ENCODE data around the gene FIGN. TPM values are rescaled to one million over a fixed set of nuclear protein-coding genes. Genes with fewer than 3 reads are reported as not detected.
A peak's percentile ranks its signal among the peaks of the same experiment; 100 is the strongest.

FIGN gene
- total RNA-seq, 1 experiment from 2014 or later = 14.6 TPM

DNA sequence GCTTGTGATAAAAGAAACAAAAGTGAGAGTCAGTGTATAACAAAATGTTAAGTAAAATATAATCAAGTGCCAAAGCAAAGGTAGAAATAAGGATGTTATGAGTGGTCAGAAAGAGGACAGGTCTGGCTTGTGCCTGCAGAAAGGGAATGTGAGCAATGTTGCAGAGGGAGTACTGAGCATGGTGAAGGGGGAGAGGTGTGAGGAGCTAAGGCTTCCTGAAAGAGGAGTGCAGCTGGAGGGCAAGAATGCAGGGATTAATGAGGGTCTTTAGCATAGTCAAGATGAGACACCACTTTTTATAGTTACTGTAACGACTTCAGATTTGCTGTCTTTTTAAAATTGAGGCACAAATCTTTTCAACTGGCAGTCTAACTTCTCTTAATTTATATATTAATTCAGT, 22.0 kb upstream of the FIGN start:
- Histone ChIP-seq H4K20me1 (ENCODE audit: control insufficient read depth, insufficient read depth, insufficient read length) (no peaks in the 10 kb centered on the region), H2BK120ac (ENCODE audit: low read depth, low read length, poor library complexity, severe bottlenecking) (no peak overlapping the region), H3K23me2 (ENCODE audit: insufficient read length, low read depth, low read length, poor library complexity, severe bottlenecking) (no peaks in the 10 kb centered on the region), H3K9ac (ENCODE audit: extremely low read depth, insufficient read length, low read length) (no peak overlapping the region), H3K9me3 (ENCODE audit: control insufficient read depth, low read depth, low read length) (no peaks in the 10 kb centered on the region), H3K4ac (ENCODE audit: low read depth, low read length) (no peak overlapping the region), H2AFZ (ENCODE audit: low read length) (no peak overlapping the region), H2AK5ac (ENCODE audit: insufficient read length, low read length) (no peak overlapping the region), H4K8ac (replicated peaks; ENCODE audit: insufficient read length, low read depth, low read length) (no peak overlapping the region), H3K14ac (ENCODE audit: insufficient read depth, low read length) (no peak overlapping the region), H3K4me1 (ENCODE audit: insufficient read depth, low read length) (no peaks in the 10 kb centered on the region), H3K79me2 (ENCODE audit: insufficient read depth, low read length) (no peaks in the 10 kb centered on the region), H2BK15ac (ENCODE audit: low read depth, low read length) (no peak overlapping the region), H4K91ac (ENCODE audit: insufficient read length, low read depth, low read length) (no peak overlapping the region), H3K27me3 (ENCODE audit: insufficient read depth, low read length) (no peaks in the 10 kb centered on the region), H3K79me1 (ENCODE audit: insufficient read depth, low read depth, low read length, poor library complexity, severe bottlenecking) (no peaks in the 10 kb centered on the region), H2BK5ac (ENCODE audit: insufficient read length, low read length) (no peak overlapping the region), H3K23ac (ENCODE audit: insufficient read length, low read depth, low read length) (no peak overlapping the region), H3K56ac (ENCODE audit: insufficient read length, low read depth, low read length) (no peak overlapping the region), H2BK20ac (ENCODE audit: low read depth, low read length, poor library complexity, severe bottlenecking) (no peak overlapping the region), H3T11ph (ENCODE audit: low read length) (no peak overlapping the region), H3K4me2 (ENCODE audit: insufficient read depth, insufficient read length, low read length) (no peak overlapping the region), H3K18ac (ENCODE audit: insufficient read length, low read depth, low read length) (no peak overlapping the region), H2BK12ac (ENCODE audit: insufficient read length, low read depth, low read length) (no peak overlapping the region), H3K27ac (ENCODE audit: insufficient read length, low read depth, low read length) (no peak overlapping the region), H4K5ac (ENCODE audit: insufficient read length, low read depth, low read length) (no peak overlapping the region)
- 0 out of 7 replicates have a peak overlapping the region, but pooled peaks of 1 of the 3 experiments have one; percentile 6 for H3K27ac Mint-ChIP-seq
- H3K36me3 Mint-ChIP-seq (ENCODE audit: insufficient read depth in 1 of 3, low read depth in 3 of 3) = no peaks in the 10 kb centered on the region
- no CpG with 5 or more reads among the region's 1 CpG for WGBS (ENCODE audit: extremely low coverage, insufficient read length, low lambda C conversion rate)
- peaks cover 5 to 9% of the 10 kb centered on the region in 2 experiments for H3K4me1 Mint-ChIP-seq
- peak; percentile 44 for DNase-seq
- no peak overlapping the region for H3K4me3 Mint-ChIP-seq
- TF ChIP-seq, protein P1, sequence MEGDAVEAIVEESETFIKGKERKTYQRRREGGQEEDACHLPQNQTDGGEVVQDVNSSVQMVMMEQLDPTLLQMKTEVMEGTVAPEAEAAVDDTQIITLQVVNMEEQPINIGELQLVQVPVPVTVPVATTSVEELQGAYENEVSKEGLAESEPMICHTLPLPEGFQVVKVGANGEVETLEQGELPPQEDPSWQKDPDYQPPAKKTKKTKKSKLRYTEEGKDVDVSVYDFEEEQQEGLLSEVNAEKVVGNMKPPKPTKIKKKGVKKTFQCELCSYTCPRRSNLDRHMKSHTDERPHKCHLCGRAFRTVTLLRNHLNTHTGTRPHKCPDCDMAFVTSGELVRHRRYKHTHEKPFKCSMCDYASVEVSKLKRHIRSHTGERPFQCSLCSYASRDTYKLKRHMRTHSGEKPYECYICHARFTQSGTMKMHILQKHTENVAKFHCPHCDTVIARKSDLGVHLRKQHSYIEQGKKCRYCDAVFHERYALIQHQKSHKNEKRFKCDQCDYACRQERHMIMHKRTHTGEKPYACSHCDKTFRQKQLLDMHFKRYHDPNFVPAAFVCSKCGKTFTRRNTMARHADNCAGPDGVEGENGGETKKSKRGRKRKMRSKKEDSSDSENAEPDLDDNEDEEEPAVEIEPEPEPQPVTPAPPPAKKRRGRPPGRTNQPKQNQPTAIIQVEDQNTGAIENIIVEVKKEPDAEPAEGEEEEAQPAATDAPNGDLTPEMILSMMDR (conservative IDR thresholded peaks at IDR 0.05) = no peak
- no peaks in the 10 kb centered on the region for H3K9me3 Mint-ChIP-seq
- H3K27me3 Mint-ChIP-seq (ENCODE audit: low read depth) = no peaks in the 10 kb centered on the region

All from H9 (cell line).